Hepatocyte (in vitro differentiated cells): Measurements from ENCODE around the gene DNAH6. TPM values are rescaled to one million over a fixed set of nuclear protein-coding genes. Genes with fewer than 3 reads are reported as not detected.

ENCODE experiments used
- DNase-seq: peaks from one replicate; pipeline ENCODE4 v3.0.0-alpha.2; 2016; ENCODE audit warnings: low spot score
- H2AFZ ChIP-seq: fragments of 200-600 bp; sonication (generic); 2 replicates; pipeline ENCODE4 v1.6.0; 2016; ENCODE audit warnings: antibody characterized with exemption, mild to moderate bottlenecking
- H3K27ac ChIP-seq: fragments of 200-600 bp; sonication (generic); 2 replicates; pipeline ENCODE4 v1.5.1; 2016; ENCODE audit warnings: mild to moderate bottlenecking
- H3K27me3 ChIP-seq: fragments of 200-600 bp; sonication (generic); 2 replicates; pipeline ENCODE4 v1.6.1; 2016
- H3K36me3 ChIP-seq: fragments of 200-600 bp; sonication (generic); replicated peaks from 2 replicates; pipeline ENCODE4 v1.5.1; 2016; ENCODE audit warnings: low read depth; ENCODE audit not compliant: insufficient read depth
- H3K4me1 ChIP-seq: fragments of 200-600 bp; sonication (generic); 2 replicates; pipeline ENCODE4 v1.5.1; 2016; ENCODE audit warnings: mild to moderate bottlenecking, moderate library complexity; ENCODE audit not compliant: insufficient read depth
- H3K4me2 ChIP-seq: fragments of 200-600 bp; sonication (generic); 2 replicates; pipeline ENCODE4 v1.6.0; 2016
- H3K4me3 ChIP-seq: fragments of 200-600 bp; sonication (generic); 2 replicates; pipeline ENCODE4 v1.5.1; 2016; ENCODE audit warnings: mild to moderate bottlenecking
- H3K79me2 ChIP-seq: fragments of 200-600 bp; sonication (generic); 2 replicates; pipeline ENCODE4 v1.6.0; 2017; ENCODE audit warnings: mild to moderate bottlenecking
- H3K9me2 ChIP-seq: fragments of 200-600 bp; sonication (generic); replicated peaks from 2 replicates; pipeline ENCODE4 v1.6.0; 2017; ENCODE audit warnings: mild to moderate bottlenecking; ENCODE audit not compliant: insufficient read depth
- H3K9me3 ChIP-seq: fragments of 200-600 bp; sonication (generic); 2 replicates; pipeline ENCODE4 v1.5.1; 2016; ENCODE audit warnings: low read depth, mild to moderate bottlenecking
- H4K20me1 ChIP-seq: fragments of 200-600 bp; sonication (generic); 2 replicates; pipeline ENCODE4 v1.6.0; 2016; ENCODE audit warnings: mild to moderate bottlenecking; ENCODE audit not compliant: insufficient read depth, poor library complexity, severe bottlenecking
- CTCF ChIP-seq: fragments of 200-600 bp; sonication (generic); IDR thresholded peaks from 2 replicates; pipeline ENCODE4 v1.5.1; 2016; ENCODE audit warnings: antibody characterized with exemption, mild to moderate bottlenecking; ENCODE audit not compliant: poor library complexity
- EZH2 ChIP-seq: fragments of 200-600 bp; sonication (generic); IDR thresholded peaks from 2 replicates; pipeline ENCODE4 v1.6.1; 2016; ENCODE audit warnings: antibody characterized with exemption, mild to moderate bottlenecking, borderline replicate concordance
- EZH2phosphoT487 ChIP-seq: fragments of 200-600 bp; sonication (generic); IDR thresholded peaks from one replicate; pipeline ENCODE4 v1.6.1; 2018; ENCODE audit warnings: antibody characterized with exemption, mild to moderate bottlenecking, low read depth, moderate library complexity; ENCODE audit not compliant: unreplicated experiment, severe bottlenecking
- WGBS: methylation state at CpG from one replicate; pipeline ENCODE4 v1.1.6; 2016; ENCODE audit warnings: low lambda C conversion rate; ENCODE audit errors: missing lambda C conversion rate; 5-methylcytosine and 5-hydroxymethylcytosine counted together
- polyA plus RNA-seq: library from polyadenylated mRNA; unstranded; fragments of >200 nt; fragmentation: Nextera tagmentation; extraction: Ambion mirVana; gene quantifications from 2 replicates; pipeline ENCODE4 v1.2.1, GENCODE V29; 2016
- total RNA-seq: library from RNA; depleted of rRNA; stranded (reverse); fragments of >200 nt; gene quantifications from 2 replicates; pipeline ENCODE4 v1.2.3, GENCODE V29; 2014

Gene DNAH6
- total and polyA plus RNA-seq, 2 experiments from 2014 or later = 1.0 to 1.2 TPM

GRCh38 chr2:84636080-84636971, 120.0 kb downstream of the DNAH6 start:
- WGBS = 66% methylated on average over 2 of the region's 2 CpGs
- no peaks in the 10 kb centered on the region for H3K36me3 ChIP-seq
- H3K4me2 ChIP-seq = no peak overlapping the region

GRCh38 chr2:84639751-84640150, 123.5 kb downstream of the DNAH6 start:
- no peaks in the 10 kb centered on the region for H4K20me1 ChIP-seq
- no peaks in the 10 kb centered on the region for H3K9me2 ChIP-seq
- H3K4me2 ChIP-seq = no peak overlapping the region
- no peaks in the 10 kb centered on the region for H3K27me3 ChIP-seq
- H3K27ac ChIP-seq = no peak overlapping the region
- no peak for DNase-seq
- no peaks in the 10 kb centered on the region for H3K4me1 ChIP-seq
- H3K9me3 ChIP-seq = no peaks in the 10 kb centered on the region
- H2AFZ ChIP-seq = no peak overlapping the region
- no peaks in the 10 kb centered on the region for H3K79me2 ChIP-seq
- TF ChIP-seq EZH2phosphoT487 (no peak), CTCF (no peak), EZH2 (no peak)
- no peak overlapping the region for H3K4me3 ChIP-seq
- WGBS = 92% methylated on average over 5 of the region's 5 CpGs
- no peaks in the 10 kb centered on the region for H3K36me3 ChIP-seq

More at GRCh38 chr2:84636080-84636971, 120.0 kb downstream of the DNAH6 start:
- no peaks in the 10 kb centered on the region for H3K79me2 ChIP-seq
- no peaks in the 10 kb centered on the region for H3K4me1 ChIP-seq
- no peak overlapping the region for H2AFZ ChIP-seq
- no peaks in the 10 kb centered on the region for H3K27me3 ChIP-seq
- no peak overlapping the region for H3K4me3 ChIP-seq
- TF ChIP-seq CTCF = no peak
- TF ChIP-seq EZH2 = no peak
- no peaks in the 10 kb centered on the region for H3K9me2 ChIP-seq
- DNase-seq = no peak
- no peaks in the 10 kb centered on the region for H3K9me3 ChIP-seq
- H4K20me1 ChIP-seq = no peaks in the 10 kb centered on the region
- no peak overlapping the region for H3K27ac ChIP-seq

DNA sequence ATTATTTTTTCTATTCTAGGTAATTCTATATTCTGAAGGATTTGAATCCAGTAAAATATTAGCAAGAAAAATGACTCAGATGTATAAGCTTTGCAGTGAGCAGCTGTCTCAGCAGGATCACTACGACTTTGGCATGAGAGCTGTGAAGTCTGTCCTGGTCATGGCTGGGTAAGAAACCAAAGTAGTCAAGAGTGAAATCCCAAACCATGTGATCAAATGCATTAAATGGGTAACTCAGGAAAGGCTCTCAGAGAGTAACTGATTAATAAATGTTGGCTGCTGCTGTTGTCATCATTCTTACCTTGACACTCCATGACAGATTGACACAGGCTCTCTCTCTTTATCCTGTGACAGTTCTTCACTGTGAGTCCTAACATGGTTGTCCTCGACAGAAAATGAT, 124.1 kb downstream of the DNAH6 start:
- TF ChIP-seq EZH2phosphoT487 = no peak
- no peak for TF ChIP-seq EZH2
- no peak for TF ChIP-seq CTCF
- no peak overlapping the region for H3K4me3 ChIP-seq
- H3K4me2 ChIP-seq = no peak overlapping the region
- no peak for DNase-seq
- no peaks in the 10 kb centered on the region for H4K20me1 ChIP-seq
- no peak overlapping the region for H3K27ac ChIP-seq
- WGBS = 82% methylated on average over 2 of the region's 2 CpGs
- H3K9me2 ChIP-seq = no peaks in the 10 kb centered on the region
- H3K36me3 ChIP-seq = no peaks in the 10 kb centered on the region
- no peaks in the 10 kb centered on the region for H3K27me3 ChIP-seq
- H3K9me3 ChIP-seq = no peaks in the 10 kb centered on the region
- H3K4me1 ChIP-seq = no peaks in the 10 kb centered on the region
- no peak overlapping the region for H2AFZ ChIP-seq
- H3K79me2 ChIP-seq = no peaks in the 10 kb centered on the region
